H1 (cell line): ENCODE measurements around the gene RASGRF1. TPM values are rescaled to one million over a fixed set of nuclear protein-coding genes. Genes with fewer than 3 reads are reported as not detected.

Experiments
- CTCF ChIA-PET: fragments of 300-600 bp; sonication (Branson Sonifier 250); formaldehyde crosslinking; loops from one replicate; lab custom pipeline; 2021; ENCODE audit not compliant: partially characterized antibody; lab: Charles Lee
- POLR2A ChIA-PET: fragments of 300-600 bp; sonication (Branson Sonifier 250); formaldehyde crosslinking; loops from one replicate; lab custom pipeline; 2021; ENCODE audit warnings: inconsistent platforms; ENCODE audit not compliant: partially characterized antibody; lab: Charles Lee
- DNase-seq, 2 experiments: peaks; one replicate each; pipeline versions ENCODE4 v3.0.0 to v3.0.0-alpha.2; 2010 to 2022; ENCODE audit warnings: low spot score in 2 of 2, low read depth in 1 of 2, mixed read lengths in 1 of 2
- FAIRE-seq: peaks from 2 replicates; lab custom pipeline; 2011; peaks lifted over from hg19 to GRCh38; lab: Jason Lieb, UNC
- H2AFZ ChIP-seq: 2 replicates; pipeline ENCODE4 v1.8.1; 2012; ENCODE audit warnings: low read length, inconsistent platforms
- H2AK5ac ChIP-seq: 2 replicates; pipeline ENCODE4 v1.6.1; 2013; ENCODE audit warnings: low read depth, low read length
- H2BK120ac ChIP-seq: replicated peaks from 2 replicates; pipeline ENCODE3; 2013; ENCODE audit warnings: low read depth, low read length, inconsistent platforms
- H2BK12ac ChIP-seq: 2 replicates; pipeline ENCODE4 v1.6.1; 2013; ENCODE audit warnings: low read depth, low read length
- H2BK15ac ChIP-seq: 2 replicates; pipeline ENCODE4 v1.6.1; 2013; ENCODE audit warnings: low read length
- H2BK20ac ChIP-seq: 2 replicates; pipeline ENCODE4 v1.6.1; 2013; ENCODE audit warnings: low read length
- H2BK5ac ChIP-seq: 2 replicates; pipeline ENCODE4 v1.6.1; 2013; ENCODE audit warnings: low read depth, low read length
- H3K14ac ChIP-seq: 2 replicates; pipeline ENCODE4 v1.6.1; 2013; ENCODE audit warnings: inconsistent platforms; ENCODE audit not compliant: insufficient read length
- H3K18ac ChIP-seq: 2 replicates; pipeline ENCODE4 v1.6.1; 2013; ENCODE audit warnings: low read length; ENCODE audit errors: extremely low read depth
- H3K23ac ChIP-seq: 2 replicates; pipeline ENCODE4 v1.6.1; 2013; ENCODE audit warnings: inconsistent platforms; ENCODE audit not compliant: insufficient read length
- H3K23me2 ChIP-seq: 2 replicates; pipeline ENCODE4 v1.6.1; 2013; ENCODE audit warnings: low read depth, low read length
- H3K27ac ChIP-seq: 2 replicates; pipeline ENCODE4 v1.6.1; 2011; ENCODE audit warnings: low read depth, low read length, inconsistent platforms
- H3K27me3 ChIP-seq, 4 experiments: replicated peaks in 1 of 4; 1 replicate in 1 of 4; 2 replicates in 3 of 4; pipeline versions ENCODE4 v1.6.1 to v1.8.1; 2011 to 2013; ENCODE audit warnings: low read length in 3 of 4, mild to moderate bottlenecking in 3 of 4, inconsistent platforms in 2 of 4, mixed read lengths in 2 of 4, moderate library complexity in 1 of 4; ENCODE audit not compliant: control insufficient read depth in 3 of 4, insufficient read depth in 3 of 4; ENCODE audit errors: extremely low read depth in 1 of 4
- H3K36me3 ChIP-seq, 4 experiments: 2 replicates each; pipeline versions ENCODE4 v1.6.1 to v1.8.1; 2011 to 2013; ENCODE audit warnings: mild to moderate bottlenecking in 4 of 4, low read length in 3 of 4, moderate library complexity in 2 of 4, control low read depth in 1 of 4, inconsistent platforms in 1 of 4; ENCODE audit not compliant: insufficient read depth in 4 of 4, control insufficient read depth in 2 of 4
- H3K4ac ChIP-seq: replicated peaks from 2 replicates; pipeline ENCODE3; 2013; ENCODE audit warnings: low read length, low read depth, mixed read lengths, inconsistent platforms; ENCODE audit not compliant: insufficient read length
- H3K4me1 ChIP-seq, 4 experiments: replicated peaks in 1 of 4; 1 replicate in 1 of 4; 2 replicates in 3 of 4; pipeline versions ENCODE4 v1.6.1 to v1.8.1; 2011 to 2013; ENCODE audit warnings: low read length in 3 of 4, inconsistent platforms in 2 of 4, mixed read lengths in 1 of 4; ENCODE audit not compliant: insufficient read depth in 4 of 4, control insufficient read depth in 3 of 4
- H3K4me2 ChIP-seq, 2 experiments: 2 replicates each; pipeline versions ENCODE4 v1.6.1 to v1.8.1; 2011 to 2013; ENCODE audit warnings: low read depth in 2 of 2, low read length in 2 of 2, control low read depth in 1 of 2, inconsistent platforms in 1 of 2, mild to moderate bottlenecking in 1 of 2; ENCODE audit not compliant: insufficient read depth in 1 of 2
- H3K4me3 ChIP-seq, 4 experiments: fragments of 200-600, 300-600 bp in 1 of 4; sonication (generic), shearing (Covaris generic), sonication (Bioruptor Twin) in 1 of 4; 2 replicates each; pipeline versions ENCODE4 v1.5.1 to v1.8.1; 2011 to 2016; ENCODE audit warnings: low read length in 4 of 4, low read depth in 3 of 4, control low read depth in 2 of 4, inconsistent platforms in 2 of 4, mild to moderate bottlenecking in 2 of 4, mixed read lengths in 1 of 4, moderate library complexity in 1 of 4; ENCODE audit not compliant: insufficient read depth in 2 of 4; ENCODE audit errors: extremely low read depth in 1 of 4
- H3K56ac ChIP-seq: replicated peaks from 2 replicates; pipeline ENCODE3; 2013; ENCODE audit warnings: low read depth, mild to moderate bottlenecking, mixed read lengths, low read length, inconsistent platforms; ENCODE audit not compliant: insufficient read length
- H3K79me1 ChIP-seq: 2 replicates; pipeline ENCODE4 v1.6.1; 2013; ENCODE audit warnings: low read depth, low read length, control low read depth
- H3K79me2 ChIP-seq, 2 experiments: 2 replicates each; pipeline versions ENCODE4 v1.6.1 to v1.8.1; 2012 to 2013; ENCODE audit warnings: low read length in 2 of 2, mild to moderate bottlenecking in 2 of 2, inconsistent platforms in 1 of 2; ENCODE audit not compliant: insufficient read depth in 2 of 2, control insufficient read depth in 1 of 2
- H3K9ac ChIP-seq, 4 experiments: replicated peaks in 1 of 4; 1 replicate in 1 of 4; 2 replicates in 3 of 4; pipeline versions ENCODE4 v1.6.1 to v1.8.1; 2011 to 2013; ENCODE audit warnings: low read depth in 3 of 4, low read length in 3 of 4, control low read depth in 2 of 4, mild to moderate bottlenecking in 2 of 4, moderate library complexity in 2 of 4, inconsistent platforms in 1 of 4; ENCODE audit errors: extremely low read depth in 1 of 4
- H3K9me3 ChIP-seq, 2 experiments: 2 replicates each; pipeline versions ENCODE4 v1.6.1 to v1.8.1; 2012 to 2013; ENCODE audit warnings: mild to moderate bottlenecking in 2 of 2, moderate library complexity in 2 of 2, control low read depth in 1 of 2, inconsistent platforms in 1 of 2, low read depth in 1 of 2, low read length in 1 of 2, mixed read lengths in 1 of 2; ENCODE audit not compliant: insufficient read depth in 2 of 2
- H4K20me1 ChIP-seq, 2 experiments: replicated peaks in 1 of 2; 2 replicates each; pipeline versions ENCODE3 to v1.8.1; 2011 to 2013; ENCODE audit warnings: inconsistent platforms in 2 of 2, low read length in 2 of 2, mild to moderate bottlenecking in 1 of 2; ENCODE audit not compliant: insufficient read depth in 2 of 2, control insufficient read depth in 1 of 2
- H4K5ac ChIP-seq: 2 replicates; pipeline ENCODE4 v1.6.1; 2013; ENCODE audit warnings: low read length, low read depth, mixed read lengths, inconsistent platforms; ENCODE audit not compliant: insufficient read length
- H4K8ac ChIP-seq: 2 replicates; pipeline ENCODE4 v1.8.0; 2013; ENCODE audit warnings: mild to moderate bottlenecking, moderate library complexity, low read length, inconsistent platforms; ENCODE audit not compliant: insufficient read depth; ENCODE audit errors: extremely low read depth
- H4K91ac ChIP-seq: replicated peaks from 2 replicates; pipeline ENCODE3; 2013; ENCODE audit warnings: low read length, mixed read lengths, inconsistent platforms; ENCODE audit not compliant: insufficient read length
- BACH1 ChIP-seq: IDR thresholded peaks from 2 replicates; pipeline ENCODE4 v1.6.1; 2012; ENCODE audit warnings: low read length, improper control_type of control experiment
- EGR1 ChIP-seq: IDR thresholded peaks from 2 replicates; pipeline ENCODE4 v1.6.1; 2011; ENCODE audit warnings: low read depth, low read length, borderline replicate concordance
- JUND ChIP-seq: IDR thresholded peaks from 2 replicates; pipeline ENCODE4 v1.6.1; 2011; ENCODE audit warnings: mild to moderate bottlenecking, improper control_type of control experiment, low read length
- POU5F1 ChIP-seq: IDR thresholded peaks from 2 replicates; pipeline ENCODE4 v1.6.1; 2011; ENCODE audit warnings: low read depth, mild to moderate bottlenecking, low read length, moderate library complexity
- WGBS, 2 experiments: shearing (Covaris generic) in 1 of 2; methylation state at CpG; one replicate each; pipeline versions ENCODE4 v1.1.6 to v1.1.7; 2013 to 2015; ENCODE audit warnings: low lambda C conversion rate in 2 of 2, mixed read lengths in 2 of 2, inconsistent platforms in 1 of 2, low coverage in 1 of 2, missing lambda C conversion rate in 1 of 2; ENCODE audit not compliant: insufficient replicate concordance in 2 of 2, insufficient coverage in 1 of 2, insufficient read length in 1 of 2; ENCODE audit errors: extremely low coverage in 1 of 2, missing lambda C conversion rate in 1 of 2; 5-methylcytosine and 5-hydroxymethylcytosine counted together
- polyA plus RNA-seq, 7 experiments: library from polyadenylated mRNA; depleted of rRNA in 3 of 7; stranded (reverse) in 5 of 7; unstranded in 2 of 7; fragments of >200 nt in 5 of 7; fragments of 200-250 nt in 2 of 7; gene quantifications; 1 replicate in 5 of 7; 2 replicates in 1 of 7; 4 replicates in 1 of 7; pipeline versions ENCODE4 v1.2.1 to v1.2.3, GENCODE V29; 2011 to 2013; ENCODE audit warnings: missing spikeins in 2 of 7, mixed read lengths in 2 of 7
- total RNA-seq: library from RNA; stranded (reverse); fragmentation: NEBNext Ultra II Directional; extraction: Animal tissue kit (Norgen Biotek cat#: 25700); gene quantifications from 2 replicates; pipeline ENCODE4 v1.2.1, GENCODE V29; 2021

RASGRF1 gene
- total and polyA plus RNA-seq, 2 of the 8 experiments (the other 6 are each of a cell fraction or from before 2014, with no cell fraction given), result 0.42 to 0.67 TPM

DNA sequence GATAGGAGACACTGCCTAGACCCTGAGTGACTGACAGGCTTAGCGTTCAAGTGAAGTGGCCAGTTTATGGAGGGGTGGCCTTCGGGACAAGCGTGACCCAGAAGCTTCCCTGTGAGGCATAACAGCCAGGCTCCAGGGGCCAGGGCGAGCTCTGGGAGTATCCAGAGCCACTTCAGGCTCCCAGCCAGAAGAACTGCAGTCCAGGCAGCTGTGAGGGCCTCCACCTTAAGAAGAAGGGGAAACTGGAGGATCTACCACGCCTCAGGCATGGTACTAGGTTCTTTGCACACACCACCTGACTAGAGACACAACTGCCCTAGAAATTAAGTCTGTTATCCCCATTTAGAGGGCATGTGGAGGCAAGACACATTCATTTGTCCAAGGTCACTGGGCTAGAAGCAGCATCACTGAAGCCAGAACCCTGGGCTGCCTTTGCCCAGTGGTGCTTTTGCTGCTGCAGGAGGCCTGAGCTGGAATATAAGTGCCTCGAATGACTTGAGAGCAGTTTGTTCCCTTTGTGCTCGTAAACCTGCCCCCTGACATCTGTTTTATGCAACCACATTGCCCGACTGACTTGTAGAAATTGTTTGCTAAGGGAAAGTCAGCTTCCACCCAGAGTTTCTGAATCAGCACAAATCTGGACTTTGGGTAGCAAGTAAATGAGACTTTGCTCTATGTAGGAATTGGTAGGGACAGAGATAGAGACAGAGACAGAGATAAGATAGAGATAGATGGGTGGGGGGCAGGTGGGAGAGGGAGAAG lies 23.3 kb downstream of the RASGRF1 start:
- H3K18ac ChIP-seq, result no peak overlapping the region
- no peak overlapping the region for H4K5ac ChIP-seq
- peaks cover under 1 to 8% (median 5%) of the 10 kb centered on the region in 4 experiments; a peak in 4 of 7 replicates for H3K27me3 ChIP-seq
- ChIA-PET POLR2A (no interaction called here), CTCF (interaction anchor here (0.7 to 3.3 kb wide), 12 partner anchors 12 to 131 kb away, joined by 3 to 17 read pairs (median 4); no protein-coding TSS in a partner anchor)
- H3K9me3 ChIP-seq, result no peaks in the 10 kb centered on the region
- FAIRE-seq (no peak), DNase-seq (no peak)
- H2BK20ac ChIP-seq, result no peak overlapping the region
- no peak overlapping the region for H3K4me2 ChIP-seq
- no peaks in the 10 kb centered on the region for H3K23me2 ChIP-seq
- no peaks in the 10 kb centered on the region for H4K20me1 ChIP-seq
- no peak overlapping the region for H2BK120ac ChIP-seq
- no peaks in the 10 kb centered on the region for H3K79me1 ChIP-seq
- no peak overlapping the region; the same call in 1 of the 2 replicates for H4K8ac ChIP-seq
- no peak overlapping the region for H3K27ac ChIP-seq
- no peak overlapping the region for H2BK12ac ChIP-seq
- H2BK15ac ChIP-seq, result no peak overlapping the region
- H3K23ac ChIP-seq, result no peak overlapping the region
- H3K4me3 ChIP-seq, result no peak overlapping the region
- H2AK5ac ChIP-seq, result no peak overlapping the region
- H3K79me2 ChIP-seq, result no peaks in the 10 kb centered on the region
- H2BK5ac ChIP-seq, result no peak overlapping the region
- H2AFZ ChIP-seq, result no peak overlapping the region
- H4K91ac ChIP-seq, result no peak overlapping the region
- TF ChIP-seq EGR1, result no peak
- no peak for TF ChIP-seq BACH1
- TF ChIP-seq JUND, result no peak
- TF ChIP-seq POU5F1, result no peak
- 87% methylated on average over 8 of the region's 8 CpGs; no CpG with 5 or more reads in 1 of the 2 experiments for WGBS, 2 experiments
- H3K9ac ChIP-seq, result no peak overlapping the region
- no peaks in the 10 kb centered on the region for H3K4me1 ChIP-seq
- H3K14ac ChIP-seq, result no peak overlapping the region
- H3K36me3 ChIP-seq, result no peaks in the 10 kb centered on the region
- H3K4ac ChIP-seq, result no peak overlapping the region
- no peak overlapping the region for H3K56ac ChIP-seq
